KMS-11 (cell line): ENCODE results near the gene KDM3A.

Experiments
- H2AFZ ChIP-seq: fragments of 200-600 bp; sonication (generic); 2 replicates; pipeline ENCODE4 v1.6.1; 2016; ENCODE audit warnings: antibody characterized with exemption, mixed run types, low read depth
- H3K27ac ChIP-seq: fragments of 200-600 bp; sonication (generic); 2 replicates; pipeline ENCODE4 v1.6.1; 2016; ENCODE audit warnings: mild to moderate bottlenecking, mixed run types
- H3K27me3 ChIP-seq: fragments of 200-600 bp; sonication (generic); 2 replicates; pipeline ENCODE4 v1.6.1; 2017; ENCODE audit warnings: mild to moderate bottlenecking, low read depth, mixed run types, moderate library complexity; ENCODE audit not compliant: insufficient read depth
- H3K36me3 ChIP-seq: fragments of 200-600 bp; sonication (generic); 2 replicates; pipeline ENCODE4 v1.6.1; 2017; ENCODE audit warnings: mild to moderate bottlenecking, mixed run types; ENCODE audit not compliant: insufficient read depth
- H3K4me1 ChIP-seq: fragments of 200-600 bp; sonication (generic); 2 replicates; pipeline ENCODE4 v1.6.1; 2016; ENCODE audit warnings: mild to moderate bottlenecking, low read depth, mixed run types; ENCODE audit not compliant: poor library complexity, severe bottlenecking
- H3K4me2 ChIP-seq: fragments of 200-600 bp; sonication (generic); 2 replicates; pipeline ENCODE4 v1.7.0; 2016; ENCODE audit warnings: mild to moderate bottlenecking, mixed run types
- H3K4me3 ChIP-seq: fragments of 200-600 bp; sonication (generic); IDR thresholded peaks from 2 replicates; pipeline ENCODE4 v1.6.1; 2017; ENCODE audit warnings: low read depth, low read length, mixed read lengths; ENCODE audit not compliant: insufficient read depth
- H3K79me2 ChIP-seq: fragments of 200-600 bp; sonication (generic); 2 replicates; pipeline ENCODE4 v1.6.1; 2016; ENCODE audit warnings: low read depth, mixed run types; ENCODE audit not compliant: insufficient read depth
- H3K9ac ChIP-seq: fragments of 200-600 bp; sonication (generic); 2 replicates; pipeline ENCODE4 v1.6.1; 2016; ENCODE audit warnings: mild to moderate bottlenecking, mixed run types
- H4K20me1 ChIP-seq: fragments of 200-600 bp; sonication (generic); 2 replicates; pipeline ENCODE4 v1.6.1; 2016; ENCODE audit warnings: mild to moderate bottlenecking, mixed run types; ENCODE audit not compliant: insufficient read depth
- CTCF ChIP-seq: fragments of 200-600 bp; sonication (generic); conservative IDR thresholded peaks from 2 replicates; pipeline ENCODE4 v1.6.1; 2017; ENCODE audit warnings: low read depth, mild to moderate bottlenecking, antibody characterized with exemption, low read length, moderate library complexity, mixed read lengths

The KDM3A gene

GRCh38 chr2:86466306-86466705 is 25.1 kb downstream of the KDM3A start:
- no peak for TF ChIP-seq CTCF
- Histone ChIP-seq H3K27me3 (no peaks in the 10 kb centered on the region), H3K4me2 (no peak overlapping the region), H3K4me1 (no peaks in the 10 kb centered on the region), H3K27ac (no peak overlapping the region), H3K79me2 (no peaks in the 10 kb centered on the region), H3K4me3 (no peak overlapping the region), H3K9ac (no peak overlapping the region), H4K20me1 (no peaks in the 10 kb centered on the region), H3K36me3 (peaks cover 25% of the 10 kb centered on the region; the same call in 1 of the 2 replicates), H2AFZ (no peak overlapping the region)

- Histone ChIP-seq H4K20me1 (no peaks in the 10 kb centered on the region), H3K36me3 (peaks cover 25% of the 10 kb centered on the region; the same call in 1 of the 2 replicates), H3K4me2 (no peak overlapping the region), H3K9ac (no peak overlapping the region), H3K4me3 (no peak overlapping the region), H3K4me1 (no peaks in the 10 kb centered on the region), H3K27me3 (no peaks in the 10 kb centered on the region), H2AFZ (no peak overlapping the region), H3K27ac (no peak overlapping the region), H3K79me2 (no peaks in the 10 kb centered on the region)
- no peak for TF ChIP-seq CTCF
Observed at GRCh38 chr2:86468162-86469033, 27.2 kb downstream of the KDM3A start.

GRCh38 chr2:86470890-86471289 is 29.7 kb downstream of the KDM3A start:
- H4K20me1 ChIP-seq: no peaks in the 10 kb centered on the region
- no peak overlapping the region for H3K4me3 ChIP-seq
- no peaks in the 10 kb centered on the region for H3K4me1 ChIP-seq
- no peak for TF ChIP-seq CTCF
- no peaks in the 10 kb centered on the region for H3K27me3 ChIP-seq
- H3K79me2 ChIP-seq: no peaks in the 10 kb centered on the region
- H3K27ac ChIP-seq: no peak overlapping the region
- peaks cover 13% of the 10 kb centered on the region; the same call in 1 of the 2 replicates for H3K36me3 ChIP-seq
- no peak overlapping the region for H2AFZ ChIP-seq
- no peak overlapping the region for H3K9ac ChIP-seq
- no peak overlapping the region for H3K4me2 ChIP-seq

GRCh38 chr2:86471637-86472036 is 30.5 kb downstream of the KDM3A start:
- Histone ChIP-seq H3K4me2 (no peak overlapping the region), H4K20me1 (no peaks in the 10 kb centered on the region), H3K27ac (no peak overlapping the region), H3K4me1 (no peaks in the 10 kb centered on the region), H2AFZ (no peak overlapping the region), H3K79me2 (no peaks in the 10 kb centered on the region), H3K9ac (no peak overlapping the region), H3K27me3 (no peaks in the 10 kb centered on the region), H3K36me3 (peaks cover 9% of the 10 kb centered on the region; the same call in 1 of the 2 replicates), H3K4me3 (no peak overlapping the region)
- no peak for TF ChIP-seq CTCF
